Measurements from ENCODE around the gene NKAIN2.
"Not testable (repeated sequence)": the region's sequence is repeated elsewhere in the genome, so short reads cannot be mapped to it uniquely, and the experiment has no call there.

Gene NKAIN2

DNA sequence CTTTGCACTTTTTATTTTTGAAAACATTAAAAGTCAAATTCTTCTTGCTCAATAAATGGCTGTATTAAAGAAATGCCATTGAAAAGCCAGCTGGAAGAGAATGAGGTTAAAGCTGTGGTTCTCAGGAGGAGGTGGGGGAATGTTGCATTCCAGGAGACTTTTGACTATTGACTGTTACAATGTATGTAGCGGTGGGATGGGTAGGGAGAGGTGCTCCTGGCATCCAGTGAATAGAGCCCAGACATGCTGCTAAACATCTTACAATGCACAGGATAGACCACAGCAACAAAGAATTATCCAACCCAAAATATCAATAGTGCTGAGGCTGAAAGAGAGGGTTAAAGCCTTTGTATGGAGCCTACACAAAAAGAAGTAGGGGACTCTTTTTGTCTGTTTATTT is 295.9 kb downstream of the NKAIN2 start:
- DNase-seq (ENCODE audit: low spot score), result no peak

DNA sequence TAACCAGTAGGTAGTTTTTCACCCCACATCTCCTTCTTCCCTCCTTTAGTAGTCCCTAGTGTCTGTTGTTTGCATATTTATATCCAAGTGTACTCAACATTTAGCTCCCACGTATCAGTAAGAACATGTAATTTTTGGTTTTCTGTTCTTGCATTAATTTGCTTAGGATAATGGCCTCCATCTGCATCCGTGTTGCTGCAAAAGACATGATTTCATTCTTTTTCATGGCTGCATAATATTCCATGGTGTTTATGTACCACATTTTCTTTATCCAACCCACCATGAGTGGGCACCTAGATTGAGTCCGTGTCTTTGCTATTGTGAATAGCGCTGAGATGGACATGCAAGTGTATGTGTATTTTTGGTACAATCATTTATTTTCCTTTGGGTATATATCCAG is 306.8 kb downstream of the NKAIN2 start:
- no peak for DNase-seq (ENCODE audit: low spot score)

GRCh38 chr6:124119596-124119995 is 315.9 kb downstream of the NKAIN2 start:
- DNase-seq (ENCODE audit: low spot score), result no peak

GRCh38 chr6:124123617-124124209 is 320.0 kb downstream of the NKAIN2 start:
- no peak for DNase-seq (ENCODE audit: low spot score)

DNA sequence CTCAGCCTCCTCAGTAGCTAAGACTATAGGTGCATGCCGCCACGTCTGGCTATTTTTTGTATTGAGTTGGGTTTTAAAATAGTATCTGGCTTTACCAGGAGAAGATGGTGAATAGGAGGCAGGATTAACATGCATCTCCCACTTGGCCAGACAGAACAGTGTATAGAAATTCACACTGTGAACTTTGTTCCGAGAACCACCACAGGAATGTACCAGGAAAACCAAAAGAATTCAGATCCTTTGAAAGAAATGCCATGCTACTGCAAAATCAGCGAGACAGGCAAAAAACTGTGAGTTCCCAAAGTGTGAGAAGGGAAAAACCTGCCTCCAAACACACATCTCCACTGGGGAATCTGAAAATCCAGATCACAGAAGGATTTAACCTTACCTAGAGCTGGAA is 327.6 kb downstream of the NKAIN2 start:
- DNase-seq (ENCODE audit: low spot score), result no peak

DNA sequence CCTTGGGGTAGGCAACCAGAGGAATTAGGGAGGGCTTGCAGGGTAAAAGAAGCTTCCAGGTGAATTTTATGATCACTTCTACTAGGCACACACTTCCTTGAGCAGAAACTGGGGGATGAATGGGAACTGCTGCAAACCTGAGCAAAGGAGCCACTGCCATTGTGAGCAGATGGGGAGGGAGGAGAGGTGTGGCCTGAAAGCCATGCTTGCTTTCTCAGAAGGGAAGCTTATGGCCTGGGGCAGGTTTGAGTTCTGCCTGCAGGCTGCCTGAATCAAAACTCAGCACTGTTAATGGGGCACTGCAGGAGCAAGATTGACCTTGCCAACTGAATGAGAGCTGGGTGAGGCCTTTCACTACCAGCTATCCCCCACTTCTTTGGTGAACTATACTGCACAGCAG is 328.1 kb downstream of the NKAIN2 start:
- DNase-seq (ENCODE audit: low spot score), result no peak

DNA sequence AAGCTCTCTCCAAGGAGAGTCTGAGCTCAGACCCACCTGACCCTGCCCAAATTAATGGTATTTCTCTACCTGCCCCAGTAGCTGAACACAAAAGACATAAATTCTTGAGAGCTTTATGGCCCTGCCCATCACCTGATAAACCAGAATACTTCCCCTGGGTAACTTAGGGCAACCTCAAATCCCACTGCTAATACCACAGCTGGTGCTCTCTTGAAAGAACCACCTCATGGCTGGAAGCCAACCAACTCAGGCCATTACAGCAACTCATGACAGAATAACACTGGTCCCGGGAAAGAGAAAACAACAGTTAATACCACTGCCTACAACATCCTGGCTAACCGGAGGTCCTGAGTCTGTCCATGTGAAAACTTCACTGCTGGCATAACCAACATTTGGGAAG is 328.6 kb downstream of the NKAIN2 start:
- DNase-seq (ENCODE audit: low spot score), result no peak

GRCh38 chr6:124142852-124143251 is 339.2 kb downstream of the NKAIN2 start:
- DNase-seq (ENCODE audit: low spot score), result no peak

DNA sequence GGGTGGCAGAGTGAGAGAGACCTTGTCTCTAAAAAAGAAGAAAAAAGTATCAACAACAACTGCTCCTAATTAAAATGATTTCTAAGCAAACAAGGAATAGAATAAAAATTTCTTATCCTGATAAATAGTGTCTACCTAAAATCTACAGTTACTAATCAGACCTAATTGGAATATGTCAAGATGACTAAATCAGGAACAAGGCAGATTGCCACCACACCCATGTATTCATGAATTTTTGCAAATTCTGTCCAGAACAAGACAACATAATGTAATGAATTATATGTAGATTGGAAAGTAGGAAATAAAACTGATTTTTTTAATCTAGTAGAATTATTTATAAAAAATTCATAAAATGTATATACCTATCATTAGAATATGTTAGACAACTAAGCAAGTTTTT is 339.8 kb downstream of the NKAIN2 start:
- DNase-seq (ENCODE audit: low spot score), result no peak

GRCh38 chr6:124147621-124148020 is 344.0 kb downstream of the NKAIN2 start:
- no peak for DNase-seq (ENCODE audit: low spot score)

DNA sequence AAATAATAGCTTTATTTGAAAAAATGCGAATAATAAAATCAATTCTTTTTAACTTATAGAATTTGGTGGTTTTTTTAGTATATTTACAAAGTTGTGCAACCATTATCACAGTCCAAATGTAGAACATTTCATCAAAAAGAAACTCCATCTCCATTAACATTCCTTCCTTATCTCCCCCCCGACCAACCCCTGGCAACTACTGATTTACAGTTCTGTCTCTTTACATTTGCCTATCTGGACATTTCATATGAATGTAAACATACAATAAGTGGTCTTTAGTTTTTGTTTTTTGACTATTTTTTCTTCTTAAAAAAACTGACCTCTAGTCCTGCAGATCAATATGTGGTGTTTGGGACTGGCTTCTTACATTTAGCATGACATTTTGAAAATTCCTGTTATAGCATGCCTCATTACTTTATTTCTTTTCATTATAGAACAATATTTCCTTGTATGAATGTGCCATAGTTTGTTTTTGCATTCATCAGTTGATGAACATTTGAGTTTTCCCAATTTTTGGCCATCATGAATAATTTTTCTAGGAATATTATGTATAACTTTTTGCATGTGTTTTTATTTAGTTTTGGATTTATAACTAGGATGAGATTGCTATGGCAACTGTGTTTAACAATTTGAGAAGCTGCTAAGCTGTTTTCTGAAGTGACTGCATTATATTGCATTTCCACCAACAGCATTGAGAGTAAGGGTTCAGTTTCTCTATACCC is 344.7 kb downstream of the NKAIN2 start:
- no peak for DNase-seq (ENCODE audit: low spot score)

GRCh38 chr6:124149646-124150045 is 346.0 kb downstream of the NKAIN2 start:
- DNase-seq (ENCODE audit: low spot score), result no peak

- no peak for DNase-seq (ENCODE audit: low spot score)
Observed at GRCh38 chr6:124158024-124158423, 354.4 kb downstream of the NKAIN2 start.

DNA sequence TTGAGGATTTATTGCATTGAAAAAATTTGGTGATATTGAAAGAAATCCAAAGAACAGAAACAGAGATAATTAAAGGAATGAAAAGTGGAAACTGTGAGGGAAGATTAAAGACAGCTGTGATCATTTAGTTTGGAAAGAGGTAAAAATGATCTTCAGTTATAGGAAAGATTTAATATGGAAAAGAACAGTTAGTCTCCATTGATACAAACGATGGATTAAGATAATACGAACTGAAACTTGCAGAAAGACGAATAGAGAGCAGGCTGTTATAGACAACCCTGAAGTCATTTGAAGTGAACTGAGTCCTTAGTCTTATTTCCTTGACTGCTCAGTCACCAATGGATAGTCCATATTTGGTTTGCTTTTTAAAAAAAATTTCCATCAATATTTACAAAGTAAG is 360.0 kb downstream of the NKAIN2 start:
- no peak for DNase-seq (ENCODE audit: low spot score)

DNA sequence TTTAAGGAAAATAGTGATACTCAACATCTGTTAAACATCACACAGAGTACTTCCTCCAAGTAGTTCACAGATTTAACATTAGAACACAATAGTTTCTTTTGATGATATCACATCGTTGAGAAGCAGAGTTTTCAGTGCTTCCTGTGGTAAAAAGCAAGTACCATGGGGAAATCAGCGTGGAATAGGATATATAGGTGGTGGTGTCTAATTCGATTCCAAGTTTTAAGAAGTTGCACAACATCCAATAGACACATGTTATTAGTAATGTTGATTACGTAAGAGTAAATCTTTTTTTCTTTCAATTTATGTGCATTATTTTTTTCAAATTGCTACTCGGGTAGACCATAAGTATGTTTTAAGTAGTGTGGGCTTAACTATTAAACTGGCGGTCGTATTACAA is 360.7 kb downstream of the NKAIN2 start:
- DNase-seq (ENCODE audit: low spot score), result no peak

DNA sequence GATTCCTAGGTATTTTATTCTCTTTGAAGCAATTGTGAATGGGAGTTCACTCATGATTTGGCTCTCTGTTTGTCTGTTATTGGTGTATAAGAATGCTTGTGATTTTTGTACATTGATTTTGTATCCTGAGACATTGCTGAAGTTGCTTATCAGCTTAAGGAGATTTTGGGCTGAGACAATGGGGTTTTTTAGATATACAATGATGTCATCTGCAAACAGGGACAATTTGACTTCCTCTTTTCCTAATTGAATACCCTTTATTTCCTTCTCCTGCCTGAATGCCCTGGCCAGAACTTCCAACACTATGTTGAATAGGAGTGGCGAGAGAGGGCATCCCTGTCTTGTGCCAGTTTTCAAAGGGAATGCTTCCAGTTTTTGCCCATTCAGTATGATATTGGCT is 363.6 kb downstream of the NKAIN2 start:
- DNase-seq (ENCODE audit: low spot score), result not testable (repeated sequence)

DNA sequence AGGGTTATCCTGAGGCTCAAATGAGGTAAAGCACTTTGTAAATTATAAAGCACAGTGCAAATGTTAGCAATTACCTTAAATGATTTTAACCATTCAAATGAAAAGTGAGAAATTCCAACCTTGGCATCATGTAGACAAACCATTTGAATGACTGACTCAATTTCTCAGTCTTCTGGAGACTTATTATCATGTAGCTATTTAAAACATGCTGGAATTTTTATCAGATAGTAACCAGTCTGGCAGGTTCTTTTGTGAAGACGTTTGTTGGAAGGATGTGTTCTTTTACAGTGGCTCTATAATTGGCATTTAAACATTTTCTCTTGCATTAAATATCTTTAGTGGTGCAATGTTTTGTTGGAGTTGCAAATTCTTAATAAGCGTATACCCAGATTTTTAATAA is 386.6 kb downstream of the NKAIN2 start:
- DNase-seq (ENCODE audit: low spot score), result no peak

- no peak for DNase-seq (ENCODE audit: low spot score)
Observed at GRCh38 chr6:124193132-124193531, 389.5 kb downstream of the NKAIN2 start.

DNA sequence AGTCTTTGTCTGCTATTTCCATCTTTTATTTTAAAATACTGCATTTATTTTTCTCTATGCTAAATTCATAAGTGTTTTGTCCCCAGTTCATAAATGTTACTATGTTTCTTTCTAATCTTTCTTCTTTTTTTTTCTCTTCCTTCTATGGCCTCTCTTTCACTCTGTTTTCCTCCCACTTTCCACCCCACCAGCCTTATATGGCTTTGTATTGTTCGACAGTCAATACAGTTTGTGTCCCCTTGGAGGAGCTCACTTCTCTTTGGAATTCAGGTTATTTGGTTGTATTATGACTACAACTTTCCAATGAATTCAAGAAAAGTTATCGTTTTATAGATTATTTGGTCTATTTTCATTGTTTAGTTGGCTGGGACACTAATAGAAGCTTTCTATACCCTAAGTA is 393.5 kb downstream of the NKAIN2 start:
- no peak for DNase-seq (ENCODE audit: low spot score)

DNA sequence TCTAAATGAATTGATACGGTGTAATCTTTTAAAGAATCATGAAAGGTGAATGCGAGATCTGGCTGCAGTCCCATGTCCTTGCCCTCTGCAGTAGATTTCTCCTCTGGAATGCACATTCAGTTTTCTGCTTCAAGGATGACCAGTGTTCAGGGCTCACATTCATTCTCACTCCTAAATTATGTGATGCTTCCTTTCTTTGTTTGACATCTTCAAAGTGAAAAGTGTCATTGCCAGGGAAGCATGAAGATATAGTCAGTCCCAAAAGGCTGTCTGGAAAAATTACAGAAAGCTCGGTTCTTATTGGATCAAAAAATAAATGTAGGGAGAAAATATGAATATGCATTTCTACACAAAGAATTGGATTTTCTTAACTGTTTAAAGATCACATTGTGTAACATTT is 395.6 kb downstream of the NKAIN2 start:
- no peak for DNase-seq (ENCODE audit: low spot score)

- DNase-seq (ENCODE audit: low spot score), result no peak
Observed at GRCh38 chr6:124200661-124201060, 397.0 kb downstream of the NKAIN2 start.

GRCh38 chr6:124203101-124203811 is 399.6 kb downstream of the NKAIN2 start:
- DNase-seq (ENCODE audit: low spot score), result no peak

DNA sequence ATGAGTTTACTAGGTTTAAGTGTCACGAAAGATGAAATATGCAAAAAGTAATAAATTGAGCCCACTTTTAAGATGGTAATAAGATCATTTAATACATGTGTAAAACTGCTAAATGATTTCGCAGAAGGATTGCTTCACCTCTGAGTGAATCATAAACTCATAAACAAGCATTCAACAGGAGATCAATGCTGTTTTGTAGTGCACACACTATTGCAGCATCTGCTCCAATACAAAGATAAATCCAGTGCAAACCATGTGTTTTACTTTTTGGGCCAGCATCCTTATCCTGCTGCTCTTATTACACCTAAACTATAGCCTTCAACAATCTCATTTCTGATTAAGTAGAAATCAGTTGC is 400.1 kb downstream of the NKAIN2 start:
- no peak for DNase-seq (ENCODE audit: low spot score)

- DNase-seq (ENCODE audit: low spot score), result no peak
Observed at GRCh38 chr6:124205921-124206320, 402.3 kb downstream of the NKAIN2 start.
